ENCODE measurements around the gene ANTKMT. TPM values are rescaled to one million over a fixed set of nuclear protein-coding genes. Genes with fewer than 3 reads are reported as not detected.

ANTKMT gene
- total and polyA plus RNA-seq, 2 of the 8 experiments (the other 6 are each of a cell fraction or from before 2014, with no cell fraction given): 26.5 to 26.6 TPM

DNA sequence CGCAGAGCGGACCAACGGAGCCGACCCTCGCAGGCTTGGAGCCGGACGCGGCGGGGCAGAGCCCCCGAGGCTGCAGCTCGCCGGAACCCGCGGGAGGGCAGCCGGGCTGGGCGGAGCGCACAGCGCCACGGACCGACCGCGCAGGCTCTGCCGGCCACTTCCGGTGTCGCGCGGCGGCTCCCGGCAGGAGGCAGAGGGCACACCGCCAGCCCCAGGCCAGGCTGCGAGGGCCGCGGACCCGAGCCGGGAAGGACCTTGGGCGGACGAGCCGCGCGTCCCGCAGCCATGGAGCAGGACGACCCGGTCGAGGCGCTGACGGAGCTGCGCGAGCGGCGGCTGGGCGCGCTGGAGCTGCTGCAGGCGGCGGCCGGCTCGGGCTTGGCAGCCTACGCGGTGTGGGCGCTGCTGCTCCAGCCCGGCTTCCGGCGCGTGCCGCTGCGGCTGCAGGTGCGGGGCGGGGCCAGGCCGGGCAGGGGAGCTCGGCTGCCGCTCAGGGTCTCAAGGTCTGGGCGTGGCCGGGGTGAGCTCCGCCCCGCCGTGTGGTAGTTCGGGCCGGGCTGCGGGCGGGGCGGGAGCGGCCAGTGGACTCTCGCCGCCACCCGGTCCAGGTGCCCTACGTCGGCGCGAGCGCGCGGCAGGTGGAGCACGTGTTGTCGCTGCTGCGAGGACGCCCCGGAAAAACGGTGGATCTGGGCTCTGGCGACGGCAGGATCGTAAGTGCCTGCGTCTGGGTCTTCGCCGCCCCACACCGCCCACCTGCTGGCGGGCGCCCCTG, at the start of gene ANTKMT (continued):
- TF ChIP-seq RBBP5 (IDR thresholded peaks at IDR 0.05; ENCODE audit: borderline replicate concordance, low read depth, low read length) (peak; percentile 71; the same call in 1 of the 2 replicates), CREB1 (IDR thresholded peaks at IDR 0.05) (peak; percentile 68; the same call in 1 of the 2 replicates), TBP (IDR thresholded peaks at IDR 0.05; ENCODE audit: low read depth, low read length) (peak; percentile 68; the same call in 1 of the 2 replicates), ASH2L (IDR thresholded peaks at IDR 0.05; ENCODE audit: low read length) (peak; percentile 28), POLR2AphosphoS5 (IDR thresholded peaks at IDR 0.05; ENCODE audit: low read depth, low read length) (peak; percentile 82), KDM4A (IDR thresholded peaks at IDR 0.05; ENCODE audit: low read depth, low read length, severe bottlenecking) (peak; percentile 37), CBX8 (IDR thresholded peaks at IDR 0.05; ENCODE audit: borderline replicate concordance, low read depth, low read length) (no peak), RNF2 (IDR thresholded peaks at IDR 0.05; ENCODE audit: borderline replicate concordance, low read depth, low read length, missing control alignments, poor library complexity, severe bottlenecking) (no peak), MAFK (IDR thresholded peaks at IDR 0.05; ENCODE audit: low read depth, low read length) (no peak), RFX5 (IDR thresholded peaks at IDR 0.05; ENCODE audit: borderline replicate concordance, low read depth, low read length) (no peak), USF2 (IDR thresholded peaks at IDR 0.05; ENCODE audit: low read length) (no peak), POLR2A (IDR thresholded peaks at IDR 0.05; ENCODE audit: control extremely low read depth in 1 of 2, low read depth in 2 of 2, low read length in 2 of 2) (peak in 1 of 2 experiments; percentile 88; a peak in 2 of 3 replicates), CBX5 (IDR thresholded peaks at IDR 0.05; ENCODE audit: low read depth, low read length) (no peak), EZH2 (IDR thresholded peaks at IDR 0.05; ENCODE audit: low read depth, low read length, severe bottlenecking) (no peak), SAP30 (IDR thresholded peaks at IDR 0.05; ENCODE audit: insufficient read depth, insufficient replicate concordance, low read length) (no peak), SP2 (IDR thresholded peaks at IDR 0.05; ENCODE audit: low read length) (no peak), YY1 (IDR thresholded peaks at IDR 0.05; ENCODE audit: low read depth, low read length) (0 out of 2 replicates have a peak, but pooled peaks have one; percentile 32)
